B cell (primary cell): ENCODE results near the gene PXK. TPM values are rescaled to one million over a fixed set of nuclear protein-coding genes. Genes with fewer than 3 reads are reported as not detected.

Source experiments
- ATAC-seq: fragments of 200-7000 bp; cut with Tn5 transposase; one replicate; pipeline ENCODE4 v1.10.0; 2021; ENCODE audit warnings: low read depth, mild to moderate bottlenecking, moderate number of reproducible peaks, moderate library complexity
- CTCF ChIA-PET: fragments of 350-600 bp; sonication (Branson Sonifier 250); formaldehyde crosslinking; loops from one replicate; lab custom pipeline; 2021; ENCODE audit warnings: antibody characterized with exemption, inconsistent platforms; lab: Charles Lee
- POLR2A ChIA-PET: fragments of 350-600 bp; sonication (Branson Sonifier 250); formaldehyde crosslinking; loops from one replicate; lab custom pipeline; 2021; ENCODE audit warnings: antibody characterized with exemption; lab: Charles Lee
- DNase-seq: peaks from one replicate; pipeline ENCODE4 v3.0.0; 2013
- H2AFZ ChIP-seq: 2 replicates; pipeline ENCODE4 v1.6.1; 2012; ENCODE audit warnings: mild to moderate bottlenecking, low read depth, low read length; ENCODE audit not compliant: insufficient read depth, poor library complexity, severe bottlenecking
- H3K27ac ChIP-seq, 2 donors: 1 replicate in 1 of 2; 2 replicates in 1 of 2; pipeline ENCODE4 v1.5.1; 2012 to 2013; ENCODE audit warnings: low read length in 2 of 2, mild to moderate bottlenecking in 2 of 2, moderate library complexity in 1 of 2
- H3K27me3 ChIP-seq, 4 experiments: fragments of 200-600 bp in 1 of 4; sonication (generic) in 1 of 4; replicated peaks in 1 of 4; 1 replicate in 2 of 4; 2 replicates in 2 of 4; pipeline versions ENCODE4 v1.6.1 to v1.7.0; 2013 to 2016; ENCODE audit warnings: low read length in 3 of 4, mild to moderate bottlenecking in 2 of 4, mixed read lengths in 1 of 4, moderate library complexity in 1 of 4; ENCODE audit not compliant: insufficient read depth in 4 of 4, control insufficient read depth in 3 of 4; ENCODE audit errors: control extremely low read depth in 1 of 4
- H3K36me3 ChIP-seq, 2 experiments: replicated peaks in 1 of 2; 1 replicate in 1 of 2; 2 replicates in 1 of 2; pipeline versions ENCODE4 v1.6.1 to v1.7.1; 2013; ENCODE audit warnings: low read length in 1 of 2; ENCODE audit not compliant: insufficient read depth in 2 of 2, control insufficient read depth in 1 of 2; ENCODE audit errors: control extremely low read depth in 1 of 2, extremely low read depth in 1 of 2
- H3K4me1 ChIP-seq, 2 donors: fragments of 200-600 bp in 1 of 2; sonication (generic) in 1 of 2; 1 replicate in 1 of 2; 2 replicates in 1 of 2; pipeline versions ENCODE4 v1.5.1 to v1.6.1; 2013 to 2017; ENCODE audit warnings: low read length in 2 of 2; ENCODE audit not compliant: control insufficient read depth in 2 of 2, insufficient read depth in 2 of 2
- H3K4me2 ChIP-seq: replicated peaks from 2 replicates; pipeline ENCODE3; 2012; ENCODE audit warnings: mild to moderate bottlenecking, low read depth, low read length; ENCODE audit not compliant: poor library complexity, severe bottlenecking
- H3K4me3 ChIP-seq, 5 experiments: fragments of 200-600 bp in 1 of 5; sonication (generic) in 1 of 5; 1 replicate in 3 of 5; 2 replicates in 2 of 5; pipeline versions ENCODE4 v1.5.1 to v1.7.0; 2011 to 2016; ENCODE audit warnings: low read length in 4 of 5, mild to moderate bottlenecking in 4 of 5, low read depth in 2 of 5, control low read depth in 1 of 5, moderate library complexity in 1 of 5; ENCODE audit not compliant: insufficient read depth in 1 of 5; ENCODE audit errors: control extremely low read depth in 1 of 5, extremely low read depth in 1 of 5
- H3K79me2 ChIP-seq: fragments of 200-600 bp; sonication (generic); one replicate; pipeline ENCODE4 v1.6.0; 2016; ENCODE audit warnings: low read length; ENCODE audit not compliant: control insufficient read depth, insufficient read depth
- H3K9ac ChIP-seq: fragments of 200-600 bp; sonication (generic); 2 replicates; pipeline ENCODE4 v1.6.1; 2017; ENCODE audit warnings: mild to moderate bottlenecking, low read length, moderate library complexity
- H3K9me3 ChIP-seq, 3 donors: one replicate each; pipeline versions ENCODE4 v1.6.1 to v1.7.1; 2013; ENCODE audit warnings: low read length in 2 of 3; ENCODE audit not compliant: control insufficient read depth in 2 of 3, insufficient read depth in 1 of 3; ENCODE audit errors: control extremely low read depth in 1 of 3
- H4K20me1 ChIP-seq: 2 replicates; pipeline ENCODE4 v1.6.0; 2012; ENCODE audit warnings: mild to moderate bottlenecking, low read length; ENCODE audit not compliant: insufficient read depth, control insufficient read depth, poor library complexity, severe bottlenecking
- H3K27ac Mint-ChIP-seq: one replicate; pipeline ENCODE4 v1.8.0; 2021; ENCODE audit warnings: mixed read lengths
- H3K27me3 Mint-ChIP-seq: one replicate; pipeline ENCODE4 v1.8.0; 2021; ENCODE audit warnings: mixed read lengths
- H3K4me1 Mint-ChIP-seq: one replicate; pipeline ENCODE4 v1.8.0; 2021; ENCODE audit warnings: mixed read lengths
- H3K4me3 Mint-ChIP-seq: one replicate; pipeline ENCODE4 v1.8.0; 2021; ENCODE audit warnings: mixed read lengths
- H3K9me3 Mint-ChIP-seq: one replicate; pipeline ENCODE4 v1.8.0; 2022; ENCODE audit warnings: mixed read lengths; ENCODE audit not compliant: insufficient read depth
- CTCF ChIP-seq: fragments of 200-600 bp; IDR thresholded peaks from one replicate; pipeline ENCODE4 v1.8.0; 2022; ENCODE audit warnings: antibody characterized with exemption, mild to moderate bottlenecking
- EZH2 ChIP-seq: IDR thresholded peaks from 2 replicates; pipeline ENCODE4 v1.6.1; 2012; ENCODE audit warnings: borderline replicate concordance, low read depth, mild to moderate bottlenecking, moderate library complexity, low read length; ENCODE audit not compliant: insufficient read depth, poor library complexity, severe bottlenecking
- WGBS: methylation state at CpG from one replicate; pipeline ENCODE4 v1.1.5; 2013; ENCODE audit warnings: missing lambda C conversion rate; ENCODE audit not compliant: insufficient coverage; 5-methylcytosine and 5-hydroxymethylcytosine counted together
- intact Hi-C: fragments of 100-400 bp; cut with micrococcal nuclease; formaldehyde crosslinking; loops from one replicate; pipeline ENCODE4 v1.10.0; 2022
- polyA plus RNA-seq: library from polyadenylated mRNA; depleted of rRNA; stranded (reverse); fragments of >200 nt; gene quantifications from 2 replicates; pipeline ENCODE4 v1.2.3, GENCODE V29; 2012
- total RNA-seq, 2 donors: library from RNA; stranded (reverse); fragments of 120-200 nt in 1 of 2; gene quantifications; 1 replicate in 1 of 2; 2 replicates in 1 of 2; pipeline versions ENCODE4 v1.2.3 to v1.2.4, GENCODE V29; 2013 to 2022

PXK gene
- total and polyA plus RNA-seq, 2 donors (not counting 1 experiment from before 2014, with no cell fraction given) = 46.8 to 104 TPM

GRCh38 chr3:58317811-58318210 lies 14.9 kb upstream of the PXK start:
- peak overlapping the region; percentile 20 for H3K27ac Mint-ChIP-seq
- CTCF ChIA-PET = interaction anchor here (1.0 to 9.0 kb wide), 5 partner anchors 10 to 174 kb away, joined by 3 to 89 read pairs (median 4); partner anchors contain the start of genes HTD2, KCTD6 and RPP14
- POLR2A ChIA-PET = no interaction called here
- no peaks in the 10 kb centered on the region for H3K9me3 Mint-ChIP-seq
- H3K4me1 Mint-ChIP-seq = peaks cover 5% of the 10 kb centered on the region
- no peaks in the 10 kb centered on the region for H3K9me3 ChIP-seq
- H3K9ac ChIP-seq = no peak overlapping the region
- H3K27me3 Mint-ChIP-seq = no peaks in the 10 kb centered on the region
- H4K20me1 ChIP-seq = no peaks in the 10 kb centered on the region
- intact Hi-C loops = no loop called here
- ATAC-seq = no peak
- no peaks in the 10 kb centered on the region for H3K27me3 ChIP-seq
- no peak overlapping the region for H3K4me3 Mint-ChIP-seq
- no peak overlapping the region for H3K4me2 ChIP-seq
- no peak overlapping the region for H3K4me3 ChIP-seq
- H3K27ac ChIP-seq = no peak overlapping the region
- DNase-seq = no peak
- H3K36me3 ChIP-seq = peaks cover 6 to 56% of the 10 kb centered on the region in 2 experiments
- TF ChIP-seq CTCF (no peak), EZH2 (no peak)
- H3K4me1 ChIP-seq = peaks cover 0 to 8% of the 10 kb centered on the region in 2 donors
- no CpG with 5 or more reads among the region's 2 CpGs for WGBS
- no peak overlapping the region for H2AFZ ChIP-seq
- peaks cover 21% of the 10 kb centered on the region for H3K79me2 ChIP-seq

- H3K27me3 Mint-ChIP-seq = no peaks in the 10 kb centered on the region
- no peak overlapping the region for H3K4me2 ChIP-seq
- peaks cover 2 to 22% of the 10 kb centered on the region in 2 experiments for H3K36me3 ChIP-seq
- no peaks in the 10 kb centered on the region for H4K20me1 ChIP-seq
- no peaks in the 10 kb centered on the region for H3K27me3 ChIP-seq
- peaks cover 12% of the 10 kb centered on the region for H3K79me2 ChIP-seq
- H2AFZ ChIP-seq = no peak overlapping the region
- H3K4me1 ChIP-seq = peaks cover 21 to 29% of the 10 kb centered on the region in 2 donors
- no peak overlapping the region for H3K27ac Mint-ChIP-seq
- ChIA-PET POLR2A (interaction anchor here (0.6 to 0.9 kb wide), 2 partner anchors 93 to 137 kb away, joined by 3 read pairs; no protein-coding TSS in a partner anchor), CTCF (interaction anchor here (0.7 to 9.0 kb wide), 15 partner anchors 11 to 309 kb away, joined by 3 to 89 read pairs (median 3); partner anchors contain the start of genes HTD2, PXK and RPP14)
- no peaks in the 10 kb centered on the region for H3K9me3 ChIP-seq
- no peak overlapping the region for H3K4me3 Mint-ChIP-seq
- H3K4me1 Mint-ChIP-seq = peaks cover 35% of the 10 kb centered on the region
- intact Hi-C loops = loop anchor here (1.0 to 5.0 kb wide), 7 partner anchors 15 to 311 kb away; partner anchors contain the start of genes HTD2, KCTD6, PDHB and RPP14
- H3K4me3 ChIP-seq = no peak overlapping the region
- no peak overlapping the region for H3K9ac ChIP-seq
- H3K9me3 Mint-ChIP-seq = no peaks in the 10 kb centered on the region
- ATAC-seq (no peak), DNase-seq (no peak)
- no peak for TF ChIP-seq EZH2
- TF ChIP-seq CTCF = no peak
- WGBS = 97% methylated on average over 6 of the region's 7 CpGs
- no peak overlapping the region for H3K27ac ChIP-seq
Observed at GRCh38 chr3:58321791-58322190, 10.9 kb upstream of the PXK start.
